A673 (cell line): ENCODE results near the gene LGALS9.
"Not testable (repeated sequence)": the region's sequence is repeated elsewhere in the genome, so short reads cannot be mapped to it uniquely, and the experiment has no call there.

Experiments
- CTCF ChIP-seq: fragments of 300-800, 200-600 bp; sonication (generic); conservative IDR thresholded peaks from 2 replicates; pipeline ENCODE4 v1.5.1; 2017; ENCODE audit warnings: low read depth, mild to moderate bottlenecking, antibody characterized with exemption, low read length, moderate library complexity, mixed read lengths
- EZH2 ChIP-seq: fragments of 200-600 bp; sonication (generic); IDR thresholded peaks from 2 replicates; pipeline ENCODE4 v1.6.1; 2017; ENCODE audit warnings: borderline replicate concordance, low read depth, mild to moderate bottlenecking, mixed read lengths, antibody characterized with exemption, low read length; ENCODE audit not compliant: poor library complexity, severe bottlenecking

GRCh38 chr17:27656620-27657019 is 25.6 kb downstream of the LGALS9 start:
- TF ChIP-seq CTCF, EZH2: not testable (repeated sequence)
